MM.1S (cell line): ENCODE results near the gene BANK1.

Experiments used
- CTCF ChIP-seq: fragments of 300-600 bp; sonication (generic); IDR thresholded peaks from 2 replicates; pipeline ENCODE4 v1.5.1; 2016; ENCODE audit warnings: antibody characterized with exemption, low read length, mixed read lengths
- EZH2 ChIP-seq: fragments of 300-600 bp; sonication (generic); optimal IDR thresholded peaks from 2 replicates; pipeline ENCODE3; 2017; ENCODE audit warnings: low read depth, mild to moderate bottlenecking, antibody characterized with exemption, low read length, mixed read lengths
- EZH2phosphoT487 ChIP-seq: fragments of 300-600 bp; sonication (generic); IDR thresholded peaks from 2 replicates; pipeline ENCODE4 v1.6.1; 2018; ENCODE audit warnings: antibody characterized with exemption, low read length

- TF ChIP-seq EZH2 (no peak), CTCF (no peak), EZH2phosphoT487 (no peak)
These were observed 182.3 kb downstream of the BANK1 start for GRCh38 chr4:101972791-101973190.
